Measurements from ENCODE around the gene COL16A1. TPM values are rescaled to one million over a fixed set of nuclear protein-coding genes. Genes with fewer than 3 reads are reported as not detected.
A peak's percentile ranks its signal among the peaks of the same experiment; 100 is the strongest.

The COL16A1 gene
- total RNA-seq, 3 donors from 2014 or later: 11.2 to 62.9 (median 19.3) TPM

DNA sequence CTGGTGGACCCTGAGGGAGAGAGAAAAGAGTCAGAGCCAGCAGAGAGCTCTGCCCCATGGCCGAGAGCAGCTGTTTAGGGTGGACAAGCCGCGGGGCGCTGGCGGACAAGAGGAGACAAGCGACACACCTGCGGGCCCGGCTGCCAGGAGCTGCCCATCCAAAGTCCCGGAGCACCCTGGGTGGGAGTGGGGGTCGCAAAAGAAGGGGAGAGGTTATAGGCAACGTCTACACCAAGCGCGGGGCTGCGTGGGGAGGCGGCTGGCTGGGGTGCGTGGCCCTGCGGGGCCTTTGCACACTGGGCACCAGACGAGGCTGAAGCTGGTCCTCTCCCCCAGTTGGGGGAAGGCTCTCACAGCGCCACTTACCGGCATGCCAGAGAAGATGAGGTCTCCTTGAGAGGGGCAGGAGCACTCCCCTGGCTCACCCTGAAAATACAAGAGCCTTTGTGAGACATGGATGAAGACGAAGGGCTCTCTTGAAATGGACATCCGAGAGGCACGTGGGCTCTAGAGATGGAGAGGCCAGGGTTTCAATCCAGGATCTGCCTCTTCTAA, 24.1 kb downstream of the COL16A1 start:
- intact Hi-C loops (cut with DNase I, micrococcal nuclease): no loop called here
- ATAC-seq (no peak), DNase-seq (no peak)
- no peak overlapping the region for H3K4me3 ChIP-seq
- H3K4me1 ChIP-seq (ENCODE audit: low read depth): no peaks in the 10 kb centered on the region
- no peaks in the 10 kb centered on the region for H3K9me3 ChIP-seq
- TF ChIP-seq CTCF (IDR thresholded peaks at IDR 0.05): no peak
- no peaks in the 10 kb centered on the region for H3K36me3 ChIP-seq (ENCODE audit: low read depth)

DNA sequence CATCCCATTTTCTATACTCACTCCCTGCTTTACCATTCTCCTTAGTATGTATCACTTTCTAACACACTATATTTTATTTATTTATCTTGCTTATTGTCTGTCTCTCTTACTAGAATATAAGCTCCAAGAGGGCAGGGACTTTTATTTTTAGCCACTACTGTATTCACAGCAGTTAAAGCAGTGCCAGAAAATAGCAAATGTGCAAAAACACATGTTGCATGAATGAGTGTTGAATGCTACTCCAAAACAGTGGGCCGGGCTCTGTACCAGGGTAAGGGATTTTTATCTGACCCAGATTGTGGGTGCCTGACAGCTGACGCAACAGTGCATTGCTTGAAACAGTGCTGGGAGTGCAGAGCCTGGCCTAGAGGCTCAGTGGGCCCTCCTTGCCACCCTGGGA, 24.7 kb downstream of the COL16A1 start:
- no peak for DNase-seq
- Histone ChIP-seq H3K36me3 (ENCODE audit: low read depth) (no peaks in the 10 kb centered on the region), H3K4me1 (ENCODE audit: low read depth) (no peaks in the 10 kb centered on the region), H3K9me3 (no peaks in the 10 kb centered on the region), H3K4me3 (no peak overlapping the region)
- TF ChIP-seq CTCF (IDR thresholded peaks at IDR 0.05): no peak
- no peak for ATAC-seq
- intact Hi-C loops (cut with DNase I, micrococcal nuclease): no loop called here

DNA sequence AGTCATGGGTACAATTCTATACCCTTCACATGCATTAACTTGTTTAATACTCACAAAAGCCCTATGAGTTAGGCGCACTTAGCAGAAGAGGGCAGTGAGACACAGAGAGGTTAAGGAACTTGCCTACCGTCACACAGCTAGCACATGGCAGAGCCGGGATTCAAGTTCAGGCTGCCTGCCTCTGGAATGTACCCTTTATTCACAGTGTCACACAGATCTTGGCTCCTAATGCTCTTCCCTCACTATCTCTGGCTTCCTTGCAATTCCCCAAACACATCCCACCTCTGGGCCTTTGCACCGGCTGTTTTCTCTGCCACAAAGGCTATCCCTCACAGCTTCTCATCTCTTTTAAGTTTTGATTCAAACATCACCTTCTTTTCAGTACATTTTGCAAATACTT, 25.1 kb downstream of the COL16A1 start:
- intact Hi-C loops (cut with DNase I, micrococcal nuclease): no loop called here
- no peaks in the 10 kb centered on the region for H3K9me3 ChIP-seq
- no peak for DNase-seq
- H3K36me3 ChIP-seq (ENCODE audit: low read depth): no peaks in the 10 kb centered on the region
- no peak for TF ChIP-seq CTCF (IDR thresholded peaks at IDR 0.05)
- no peak for ATAC-seq
- H3K4me1 ChIP-seq (ENCODE audit: low read depth): no peaks in the 10 kb centered on the region
- H3K4me3 ChIP-seq: no peak overlapping the region

- H3K4me1 ChIP-seq (ENCODE audit: low read depth): no peaks in the 10 kb centered on the region
- no peak overlapping the region for H3K4me3 ChIP-seq
- DNase-seq (no peak), ATAC-seq (no peak)
- H3K9me3 ChIP-seq: no peaks in the 10 kb centered on the region
- intact Hi-C loops (cut with DNase I, micrococcal nuclease): no loop called here
- TF ChIP-seq CTCF (IDR thresholded peaks at IDR 0.05): no peak
- no peaks in the 10 kb centered on the region for H3K36me3 ChIP-seq (ENCODE audit: low read depth)
These were observed 25.9 kb downstream of the COL16A1 start for GRCh38 chr1:31677949-31678348.

DNA sequence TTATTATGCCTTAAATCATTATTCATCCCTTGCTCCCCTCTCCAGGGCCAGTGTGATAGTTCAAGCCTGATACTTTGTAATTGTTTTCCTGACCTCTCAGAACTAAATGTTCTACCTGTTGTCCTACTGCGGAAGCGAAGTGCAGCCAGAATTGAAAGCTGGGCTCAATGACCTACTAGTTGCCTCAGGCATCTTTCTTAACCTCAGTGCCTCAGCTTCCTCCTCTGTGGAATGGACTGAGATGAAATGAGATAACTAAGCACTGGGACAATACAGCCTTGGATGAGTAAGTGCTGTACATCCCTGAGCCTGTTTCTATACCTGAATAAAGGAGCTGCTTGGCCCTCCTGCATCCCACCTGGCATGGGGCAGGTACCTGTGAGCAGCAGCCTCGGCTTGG, 26.4 kb downstream of the COL16A1 start:
- no peak for ATAC-seq
- no peak overlapping the region for H3K4me3 ChIP-seq
- intact Hi-C loops (cut with DNase I, micrococcal nuclease): no loop called here
- H3K9me3 ChIP-seq: no peaks in the 10 kb centered on the region
- TF ChIP-seq CTCF (IDR thresholded peaks at IDR 0.05): no peak
- no peak for DNase-seq
- H3K36me3 ChIP-seq (ENCODE audit: low read depth): no peaks in the 10 kb centered on the region
- no peaks in the 10 kb centered on the region for H3K4me1 ChIP-seq (ENCODE audit: low read depth)

DNA sequence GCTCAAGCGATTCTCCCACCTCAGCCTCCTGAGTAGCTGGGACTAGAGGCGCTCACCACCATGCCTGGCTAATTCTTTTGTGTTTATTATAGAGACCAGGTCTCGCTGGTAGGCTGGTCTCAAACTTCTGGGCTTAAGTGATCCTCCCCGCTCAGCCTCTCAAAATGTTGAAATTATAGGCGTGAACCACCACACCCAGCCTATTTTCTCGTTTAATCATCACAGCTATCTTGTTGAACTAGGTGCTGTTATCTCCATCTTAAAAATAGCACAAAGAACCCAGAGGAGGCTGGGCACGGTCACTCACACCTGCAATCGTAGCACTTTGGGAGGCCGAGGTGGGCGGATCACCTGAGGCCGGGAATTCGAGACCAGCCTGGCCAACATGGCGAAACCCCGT, 28.1 kb downstream of the COL16A1 start:
- Histone ChIP-seq H3K4me3 (no peak overlapping the region), H3K36me3 (ENCODE audit: low read depth) (no peaks in the 10 kb centered on the region), H3K9me3 (no peaks in the 10 kb centered on the region), H3K4me1 (ENCODE audit: low read depth) (peaks cover 3% of the 10 kb centered on the region)
- ATAC-seq (peak; percentile 9), DNase-seq (no peak)
- TF ChIP-seq CTCF (IDR thresholded peaks at IDR 0.05): no peak
- intact Hi-C loops (cut with DNase I, micrococcal nuclease): no loop called here
